Panc1 (cell line): Measurements from ENCODE around the gene NEK7. TPM values are rescaled to one million over a fixed set of nuclear protein-coding genes. Genes with fewer than 3 reads are reported as not detected.

ENCODE experiments used
- ATAC-seq: fragments of 200-7000 bp; cut with Tn5 transposase; 2 replicates; pipeline ENCODE4 v1.9.1; 2020; ENCODE audit warnings: mild to moderate bottlenecking, moderate library complexity
- BruUV-seq: library from RNA; stranded (reverse); fragments of 400-500 nt; replicated peaks from 2 replicates; lab custom pipeline; 2021; lab: Mats Ljungman, UMichigan
- CTCF ChIA-PET: fragments of 300-600 bp; sonication (Branson Sonifier 250); formaldehyde crosslinking; loops from one replicate; lab custom pipeline; 2022; ENCODE audit warnings: antibody characterized with exemption; lab: Charles Lee
- POLR2A ChIA-PET: fragments of 300-600 bp; sonication (Branson Sonifier 250); formaldehyde crosslinking; loops from one replicate; lab custom pipeline; 2022; ENCODE audit warnings: antibody characterized with exemption; lab: Charles Lee
- DNase-seq: peaks from one replicate; pipeline ENCODE4 v3.0.0-alpha.2; 2010; ENCODE audit warnings: low read depth, low spot score
- H3K27ac ChIP-seq: 2 replicates; pipeline ENCODE4 v1.5.1; 2011; ENCODE audit warnings: mild to moderate bottlenecking, low read length, inconsistent platforms
- H3K27me3 ChIP-seq: fragments of 200-500 bp; sonication (Bioruptor generic); 2 replicates; pipeline ENCODE4 v1.6.0; 2014; ENCODE audit warnings: low read length, inconsistent platforms; ENCODE audit not compliant: control insufficient read depth, insufficient read depth
- H3K36me3 ChIP-seq: fragments of 200-500 bp; sonication (Bioruptor generic); 2 replicates; pipeline ENCODE4 v1.5.1; 2014; ENCODE audit warnings: inconsistent platforms, mild to moderate bottlenecking, low read length, moderate library complexity; ENCODE audit not compliant: control insufficient read depth, insufficient read depth
- H3K4me1 ChIP-seq: 2 replicates; pipeline ENCODE4 v1.5.1; 2011; ENCODE audit warnings: inconsistent platforms, mild to moderate bottlenecking, low read length, moderate library complexity; ENCODE audit not compliant: control insufficient read depth, insufficient read depth
- H3K4me3 ChIP-seq, 2 experiments: 2 replicates each; pipeline ENCODE4 v1.5.1; 2011 to 2012; ENCODE audit warnings: low read depth in 2 of 2, low read length in 2 of 2, mild to moderate bottlenecking in 2 of 2, inconsistent platforms in 1 of 2, moderate library complexity in 1 of 2
- H3K9me3 ChIP-seq: fragments of 200-500 bp; sonication (Bioruptor generic); 2 replicates; pipeline ENCODE4 v1.5.1; 2014; ENCODE audit warnings: low read depth, mild to moderate bottlenecking, inconsistent platforms, low read length, moderate library complexity; ENCODE audit not compliant: control insufficient read depth, insufficient read depth
- CTCF ChIP-seq: fragments of 450-650 bp; IDR thresholded peaks from 2 replicates; pipeline ENCODE4 v1.5.1; 2017; ENCODE audit warnings: mild to moderate bottlenecking
- POLR2AphosphoS5 ChIP-seq: IDR thresholded peaks from 2 replicates; pipeline ENCODE4 v1.6.1; 2012; ENCODE audit warnings: mild to moderate bottlenecking, low read depth, low read length, moderate library complexity
- REST ChIP-seq, 2 experiments: IDR thresholded peaks; 2 replicates each; pipeline ENCODE4 v1.6.1; 2011 to 2012; ENCODE audit warnings: low read depth in 2 of 2, control low read depth in 1 of 2, low read length in 1 of 2, mild to moderate bottlenecking in 1 of 2, moderate library complexity in 1 of 2; ENCODE audit not compliant: insufficient read depth in 1 of 2
- SIN3A ChIP-seq: IDR thresholded peaks from 2 replicates; pipeline ENCODE4 v1.6.1; 2012; ENCODE audit warnings: low read depth, mild to moderate bottlenecking, low read length, moderate library complexity, borderline replicate concordance; ENCODE audit not compliant: insufficient read depth
- TCF7L2 ChIP-seq: IDR thresholded peaks from 2 replicates; pipeline ENCODE4 v1.6.1; 2011; ENCODE audit warnings: mild to moderate bottlenecking, low read depth, low read length, inconsistent platforms
- in situ Hi-C: cut with HindIII; loops from 2 replicates; pipeline ENCODE4 v1.10.0; 2016; ENCODE audit warnings: low sequenced_read_pairs, low pct_unique_long_range_greater_than_20kb
- intact Hi-C: fragments of 100-400 bp; cut with micrococcal nuclease; formaldehyde crosslinking; loops from one replicate; pipeline ENCODE4 v1.10.0; 2022; ENCODE audit not compliant: unreplicated experiment
- total RNA-seq: library from RNA; stranded (reverse); gene quantifications from one replicate; pipeline ENCODE4 v1.2.1, GENCODE V29; 2021; ENCODE audit not compliant: unreplicated experiment

The NEK7 gene
- total RNA-seq, 1 experiment from 2014 or later: 53.0 TPM

- H3K27me3 ChIP-seq: no peaks in the 10 kb centered on the region
- in situ Hi-C loops (no loop called here), intact Hi-C loops (no loop called here)
- no TSS peak for BruUV-seq
- DNase-seq (no peak), ATAC-seq (no peak)
- H3K4me3 ChIP-seq: peak overlapping the region; percentile 13 to 47
- peak overlapping the region; percentile 67 for H3K27ac ChIP-seq
- TF ChIP-seq SIN3A: no peak
- TF ChIP-seq REST (IDR thresholded peaks at IDR 0.05; ENCODE audit: insufficient read depth in 1 of 2, low read depth in 2 of 2, low read length in 1 of 2): no peak
- no peak for TF ChIP-seq TCF7L2
- no peak for TF ChIP-seq CTCF
- no peak for TF ChIP-seq POLR2AphosphoS5
- H3K36me3 ChIP-seq: no peaks in the 10 kb centered on the region; the same call in 1 of the 2 replicates
- peaks cover 9% of the 10 kb centered on the region for H3K4me1 ChIP-seq
- CTCF ChIA-PET: no interaction called here
- POLR2A ChIA-PET: no interaction called here
- no peaks in the 10 kb centered on the region for H3K9me3 ChIP-seq
These were observed 77.9 kb downstream of the NEK7 start for GRCh38 chr1:198234520-198235251.

GRCh38 chr1:198238121-198238520 is 81.3 kb downstream of the NEK7 start:
- no peaks in the 10 kb centered on the region for H3K27me3 ChIP-seq
- ATAC-seq (no peak), DNase-seq (no peak)
- no peak overlapping the region for H3K4me3 ChIP-seq
- in situ Hi-C loops: no loop called here
- TF ChIP-seq SIN3A (no peak), POLR2AphosphoS5 (no peak), REST (IDR thresholded peaks at IDR 0.05; ENCODE audit: insufficient read depth in 1 of 2, low read depth in 2 of 2, low read length in 1 of 2) (no peak), CTCF (no peak), TCF7L2 (no peak)
- POLR2A ChIA-PET: no interaction called here
- peaks cover 9% of the 10 kb centered on the region for H3K4me1 ChIP-seq
- H3K9me3 ChIP-seq: no peaks in the 10 kb centered on the region
- CTCF ChIA-PET: no interaction called here
- no TSS peak for BruUV-seq
- intact Hi-C loops: no loop called here
- no peak overlapping the region for H3K27ac ChIP-seq
- H3K36me3 ChIP-seq: no peaks in the 10 kb centered on the region
